H9 (cell line): ENCODE data around the gene TPP1. TPM values are rescaled to one million over a fixed set of nuclear protein-coding genes. Genes with fewer than 3 reads are reported as not detected.

ENCODE experiments used
- DNase-seq: peaks from one replicate; pipeline ENCODE4 v3.0.0-alpha.2; 2017
- H2AFZ ChIP-seq: one replicate; pipeline ENCODE4 v1.6.1; 2013; ENCODE audit warnings: mild to moderate bottlenecking, low read length, control low read depth, moderate library complexity
- H2AK5ac ChIP-seq: 2 replicates; pipeline ENCODE4 v1.6.1; 2013; ENCODE audit warnings: low read length, control low read depth, mixed read lengths; ENCODE audit not compliant: insufficient read length
- H2BK120ac ChIP-seq: one replicate; pipeline ENCODE4 v1.6.1; 2013; ENCODE audit warnings: low read depth, mild to moderate bottlenecking, low read length, control low read depth, inconsistent platforms; ENCODE audit not compliant: poor library complexity, severe bottlenecking
- H2BK12ac ChIP-seq: 2 replicates; pipeline ENCODE4 v1.6.1; 2013; ENCODE audit warnings: low read length, control low read depth, mixed read lengths, low read depth; ENCODE audit not compliant: insufficient read length
- H2BK15ac ChIP-seq: 2 replicates; pipeline ENCODE4 v1.6.1; 2013; ENCODE audit warnings: low read depth, low read length, control low read depth
- H2BK20ac ChIP-seq: one replicate; pipeline ENCODE4 v1.6.1; 2013; ENCODE audit warnings: low read depth, mild to moderate bottlenecking, low read length, control low read depth, inconsistent platforms; ENCODE audit not compliant: poor library complexity, severe bottlenecking
- H2BK5ac ChIP-seq: 2 replicates; pipeline ENCODE4 v1.6.1; 2013; ENCODE audit warnings: low read length, control low read depth, mixed read lengths; ENCODE audit not compliant: insufficient read length
- H3K14ac ChIP-seq: 2 replicates; pipeline ENCODE4 v1.6.1; 2013; ENCODE audit warnings: low read length, control low read depth; ENCODE audit not compliant: insufficient read depth
- H3K18ac ChIP-seq: 2 replicates; pipeline ENCODE4 v1.6.1; 2013; ENCODE audit warnings: low read depth, mild to moderate bottlenecking, mixed read lengths, low read length, control low read depth; ENCODE audit not compliant: insufficient read length
- H3K23ac ChIP-seq: 2 replicates; pipeline ENCODE4 v1.6.1; 2013; ENCODE audit warnings: low read length, control low read depth, mixed read lengths, low read depth; ENCODE audit not compliant: insufficient read length
- H3K23me2 ChIP-seq: 2 replicates; pipeline ENCODE4 v1.6.1; 2013; ENCODE audit warnings: low read depth, mild to moderate bottlenecking, mixed read lengths, low read length, control low read depth; ENCODE audit not compliant: insufficient read length, poor library complexity, severe bottlenecking
- H3K27ac ChIP-seq: 2 replicates; pipeline ENCODE4 v1.5.1; 2013; ENCODE audit warnings: low read length, control low read depth, mixed read lengths, low read depth; ENCODE audit not compliant: insufficient read length
- H3K27me3 ChIP-seq: 2 replicates; pipeline ENCODE4 v1.6.1; 2013; ENCODE audit warnings: low read length, control low read depth, inconsistent platforms; ENCODE audit not compliant: insufficient read depth
- H3K4ac ChIP-seq: 2 replicates; pipeline ENCODE4 v1.6.1; 2013; ENCODE audit warnings: low read depth, mild to moderate bottlenecking, control low read depth, inconsistent platforms, low read length, moderate library complexity
- H3K4me1 ChIP-seq: 2 replicates; pipeline ENCODE4 v1.6.1; 2013; ENCODE audit warnings: low read length, control low read depth, inconsistent platforms; ENCODE audit not compliant: insufficient read depth
- H3K4me2 ChIP-seq: 2 replicates; pipeline ENCODE4 v1.6.1; 2013; ENCODE audit warnings: low read length, control low read depth, mixed read lengths; ENCODE audit not compliant: insufficient read length, insufficient read depth
- H3K56ac ChIP-seq: 2 replicates; pipeline ENCODE4 v1.6.1; 2013; ENCODE audit warnings: low read depth, mild to moderate bottlenecking, mixed read lengths, low read length, control low read depth; ENCODE audit not compliant: insufficient read length
- H3K79me1 ChIP-seq: 2 replicates; pipeline ENCODE4 v1.6.1; 2013; ENCODE audit warnings: low read depth, mild to moderate bottlenecking, moderate library complexity, low read length, control low read depth, inconsistent platforms; ENCODE audit not compliant: insufficient read depth, poor library complexity, severe bottlenecking
- H3K79me2 ChIP-seq: 2 replicates; pipeline ENCODE4 v1.6.1; 2013; ENCODE audit warnings: low read length, control low read depth, inconsistent platforms; ENCODE audit not compliant: insufficient read depth
- H3K9ac ChIP-seq: 2 replicates; pipeline ENCODE4 v1.6.1; 2013; ENCODE audit warnings: low read length, control low read depth, mixed read lengths; ENCODE audit not compliant: insufficient read length; ENCODE audit errors: extremely low read depth
- H3K9me3 ChIP-seq: one replicate; pipeline ENCODE4 v1.6.1; 2013; ENCODE audit warnings: low read depth, low read length, inconsistent platforms; ENCODE audit not compliant: control insufficient read depth
- H3T11ph ChIP-seq: one replicate; pipeline ENCODE4 v1.6.1; 2013; ENCODE audit warnings: mild to moderate bottlenecking, low read length, control low read depth, inconsistent platforms
- H4K20me1 ChIP-seq: one replicate; pipeline ENCODE4 v1.6.1; 2013; ENCODE audit not compliant: control insufficient read depth, insufficient read length, insufficient read depth
- H4K5ac ChIP-seq: 2 replicates; pipeline ENCODE4 v1.6.1; 2013; ENCODE audit warnings: low read depth, mild to moderate bottlenecking, mixed read lengths, low read length, control low read depth; ENCODE audit not compliant: insufficient read length
- H4K8ac ChIP-seq: replicated peaks from 2 replicates; pipeline ENCODE4 v1.6.1; 2013; ENCODE audit warnings: low read length, control low read depth, mixed read lengths, low read depth; ENCODE audit not compliant: insufficient read length
- H4K91ac ChIP-seq: 2 replicates; pipeline ENCODE4 v1.6.1; 2013; ENCODE audit warnings: low read depth, mild to moderate bottlenecking, moderate library complexity, mixed read lengths, low read length, control low read depth; ENCODE audit not compliant: insufficient read length
- H3K27ac Mint-ChIP-seq, 3 experiments: 2 replicates in 2 of 3; 3 replicates in 1 of 3; pipeline ENCODE4 v1.8.0; 2020 to 2021; ENCODE audit warnings: mixed read lengths in 3 of 3, mild to moderate bottlenecking in 1 of 3, moderate library complexity in 1 of 3
- H3K27me3 Mint-ChIP-seq: 2 replicates; pipeline ENCODE4 v1.8.0; 2021; ENCODE audit warnings: low read depth, mild to moderate bottlenecking, moderate library complexity, mixed read lengths
- H3K36me3 Mint-ChIP-seq, 3 experiments: 2 replicates in 2 of 3; 3 replicates in 1 of 3; pipeline ENCODE4 v1.8.0; 2020 to 2021; ENCODE audit warnings: low read depth in 3 of 3, mixed read lengths in 3 of 3; ENCODE audit not compliant: insufficient read depth in 1 of 3
- H3K4me1 Mint-ChIP-seq, 2 experiments: 2 replicates each; pipeline ENCODE4 v1.8.0; 2020; ENCODE audit warnings: mixed read lengths in 2 of 2
- H3K4me3 Mint-ChIP-seq, 2 experiments: 2 replicates in 1 of 2; 3 replicates in 1 of 2; pipeline ENCODE4 v1.8.0; 2020 to 2021; ENCODE audit warnings: mild to moderate bottlenecking in 2 of 2, mixed read lengths in 2 of 2, moderate library complexity in 1 of 2
- H3K9me3 Mint-ChIP-seq, 2 experiments: 2 replicates in 1 of 2; 3 replicates in 1 of 2; pipeline ENCODE4 v1.8.0; 2020; ENCODE audit warnings: mild to moderate bottlenecking in 2 of 2, mixed read lengths in 2 of 2, moderate library complexity in 1 of 2
- CTCF ChIP-seq: fragments of 200-600 bp; sonication (generic); conservative IDR thresholded peaks from 3 replicates; pipeline ENCODE4 v1.8.0; 2021; ENCODE audit warnings: antibody characterized with exemption, mild to moderate bottlenecking
- WGBS: extraction: QIAGEN DNeasy Blood & Tissue Kit; methylation state at CpG from one replicate; pipeline ENCODE4 v1.1.7; 2013; ENCODE audit warnings: missing lambda C conversion rate, low lambda C conversion rate, mixed read lengths; ENCODE audit not compliant: insufficient read length; ENCODE audit errors: extremely low coverage; 5-methylcytosine and 5-hydroxymethylcytosine counted together
- total RNA-seq: library from RNA; stranded (reverse); gene quantifications from 2 replicates; pipeline ENCODE4 v1.2.1, GENCODE V29; 2021

TPP1 gene
- total RNA-seq, 1 experiment from 2014 or later: 37.2 TPM

DNA sequence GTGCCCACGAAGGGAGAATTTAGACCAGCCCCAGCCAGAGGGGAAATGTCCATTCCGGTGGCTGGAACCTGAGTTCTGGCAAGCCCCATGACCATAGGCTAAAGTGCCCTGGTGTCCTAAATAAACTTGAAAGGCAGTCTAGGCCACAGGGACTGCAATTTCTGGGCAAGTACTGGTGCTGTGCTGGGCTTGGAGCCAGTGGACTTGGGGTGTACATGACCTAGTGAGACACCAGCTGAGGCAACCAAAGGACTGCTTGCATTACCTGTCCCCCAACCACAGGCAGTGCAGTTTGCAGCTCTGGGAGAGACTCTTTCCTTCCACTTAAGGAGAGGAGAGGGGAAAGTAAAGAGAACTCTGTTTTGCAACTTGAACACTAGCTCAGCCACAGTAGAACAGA is 39.5 kb downstream of the TPP1 start:
- Histone ChIP-seq H2BK12ac (no peak overlapping the region), H4K91ac (no peak overlapping the region), H2BK5ac (no peak overlapping the region), H3K79me1 (no peaks in the 10 kb centered on the region), H2AFZ (no peak overlapping the region), H4K8ac (no peak overlapping the region), H2AK5ac (no peak overlapping the region), H2BK15ac (no peak overlapping the region), H3K56ac (no peak overlapping the region), H3K9ac (no peak overlapping the region), H3K23ac (no peak overlapping the region), H2BK120ac (no peak overlapping the region), H3K79me2 (no peaks in the 10 kb centered on the region), H3K4me2 (no peak overlapping the region), H3K23me2 (no peaks in the 10 kb centered on the region), H3K18ac (no peak overlapping the region), H4K5ac (no peak overlapping the region), H3K14ac (no peak overlapping the region), H3K27ac (no peak overlapping the region), H3K4ac (no peak overlapping the region), H3K4me1 (no peaks in the 10 kb centered on the region), H4K20me1 (no peaks in the 10 kb centered on the region), H3T11ph (no peak overlapping the region), H2BK20ac (no peak overlapping the region), H3K27me3 (no peaks in the 10 kb centered on the region), H3K9me3 (no peaks in the 10 kb centered on the region)
- Mint-ChIP-seq H3K9me3 (peaks cover 12 to 13% of the 10 kb centered on the region in 2 experiments; a peak in 4 of 5 replicates), H3K4me1 (no peaks in the 10 kb centered on the region), H3K4me3 (no peak overlapping the region), H3K27me3 (no peaks in the 10 kb centered on the region), H3K27ac (no peak overlapping the region), H3K36me3 (peaks cover 2 to 7% (median 7%) of the 10 kb centered on the region in 3 experiments; a peak in 3 of 7 replicates)
- no peak for TF ChIP-seq CTCF
- WGBS: no CpG with 5 or more reads among the region's 2 CpGs
- no peak for DNase-seq
